Cerebellar cortex (tissue), 1 donor: ENCODE results near the gene RBMS1.
A peak's percentile ranks its signal among the peaks of the same experiment; 100 is the strongest.

Experiments used
- DNase-seq: peaks from one replicate; pipeline ENCODE4 v3.0.0-alpha.2; 2015; ENCODE audit warnings: low spot score

The RBMS1 gene

GRCh38 chr2:160300203-160300602 is 193.4 kb downstream of the RBMS1 start:
- DNase-seq, result no peak

- no peak for DNase-seq
Observed at GRCh38 chr2:160299540-160299939, 194.1 kb downstream of the RBMS1 start.

- DNase-seq, result no peak
Observed at GRCh38 chr2:160298960-160299359, 194.6 kb downstream of the RBMS1 start.

GRCh38 chr2:160295519-160296207 is 197.9 kb downstream of the RBMS1 start:
- no peak for DNase-seq

- no peak for DNase-seq
Observed at GRCh38 chr2:160294889-160295288, 198.7 kb downstream of the RBMS1 start.

GRCh38 chr2:160294339-160294803 is 199.2 kb downstream of the RBMS1 start:
- no peak for DNase-seq

GRCh38 chr2:160293391-160294091 is 200.1 kb downstream of the RBMS1 start:
- DNase-seq, result no peak

GRCh38 chr2:160292225-160292624 is 201.4 kb downstream of the RBMS1 start:
- DNase-seq, result no peak

- no peak for DNase-seq
Observed at GRCh38 chr2:160291382-160291781, 202.2 kb downstream of the RBMS1 start.

GRCh38 chr2:160290598-160290997 is 203.0 kb downstream of the RBMS1 start:
- DNase-seq, result no peak

- DNase-seq, result no peak
Observed at GRCh38 chr2:160289831-160290230, 203.8 kb downstream of the RBMS1 start.

GRCh38 chr2:160289126-160289525 is 204.5 kb downstream of the RBMS1 start:
- no peak for DNase-seq

- no peak for DNase-seq
Observed at GRCh38 chr2:160288324-160288723, 205.3 kb downstream of the RBMS1 start.

- DNase-seq, result no peak
Observed at GRCh38 chr2:160287476-160287875, 206.1 kb downstream of the RBMS1 start.

- DNase-seq, result no peak
Observed at GRCh38 chr2:160286551-160286950, 207.1 kb downstream of the RBMS1 start.

- no peak for DNase-seq
Observed at GRCh38 chr2:160283675-160284074, 209.9 kb downstream of the RBMS1 start.

- no peak for DNase-seq
Observed at GRCh38 chr2:160282063-160282580, 211.5 kb downstream of the RBMS1 start.

GRCh38 chr2:160281213-160281612 is 212.4 kb downstream of the RBMS1 start:
- no peak for DNase-seq

- no peak for DNase-seq
Observed at GRCh38 chr2:160279813-160280465, 213.7 kb downstream of the RBMS1 start.

GRCh38 chr2:160278879-160279177 is 214.8 kb downstream of the RBMS1 start:
- DNase-seq, result peak; percentile 21

GRCh38 chr2:160278101-160278878 is 215.3 kb downstream of the RBMS1 start:
- no peak for DNase-seq

- no peak for DNase-seq
Observed at GRCh38 chr2:160277151-160277550, 216.5 kb downstream of the RBMS1 start.
